NCI-H2029 treated with DMSO at 0.1 percent for 48 hours (cell line): Measurements from ENCODE around the gene TMEM30B.
A peak's percentile ranks its signal among the peaks of the same experiment; 100 is the strongest.
"Not testable (repeated sequence)": the region's sequence is repeated elsewhere in the genome, so short reads cannot be mapped to it uniquely, and the experiment has no call there.

Experiments
- DNase-seq: peaks from one replicate; lab custom pipeline; 2025; lab: John Stamatoyannopoulos, UW

The TMEM30B gene

DNA sequence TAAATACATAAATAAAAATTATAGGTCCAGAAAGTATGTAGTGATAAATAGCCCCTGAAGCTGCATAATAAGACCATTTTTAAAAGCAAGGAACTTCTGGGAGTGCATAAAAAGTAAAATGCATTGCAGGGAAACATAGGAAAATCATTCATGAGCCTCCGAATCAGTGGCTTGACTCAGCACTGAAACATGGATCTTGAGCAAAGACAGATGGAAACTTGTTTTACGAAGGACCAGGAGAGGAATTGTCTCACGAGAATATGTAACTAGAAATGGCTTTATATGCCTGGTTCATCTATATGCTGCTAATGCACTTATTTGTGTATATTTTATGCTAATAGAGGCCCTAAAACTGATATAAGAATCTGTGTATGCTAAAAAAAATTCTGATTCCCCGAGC lies 14.7 kb downstream of the TMEM30B start:
- DNase-seq = no peak

DNA sequence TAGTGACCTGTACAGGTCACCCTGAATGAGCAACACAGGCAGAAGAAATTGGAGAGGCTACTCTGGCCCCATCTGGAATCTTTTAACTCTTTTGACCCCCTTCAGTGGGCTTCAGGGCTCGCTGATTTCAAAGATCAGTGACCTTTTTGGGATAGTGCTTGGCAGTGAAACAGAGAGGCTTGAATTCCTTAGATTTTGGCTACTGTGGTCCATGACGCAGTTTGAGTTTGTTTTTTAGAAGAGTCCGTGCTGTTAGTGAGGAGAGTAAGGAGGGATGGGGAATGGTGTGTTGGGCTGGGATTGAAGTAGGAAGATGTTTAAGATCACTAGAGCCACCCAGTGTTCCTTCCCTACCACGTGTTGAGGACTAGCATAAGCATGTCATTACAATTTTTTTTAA lies 16.5 kb downstream of the TMEM30B start:
- DNase-seq = no peak

DNA sequence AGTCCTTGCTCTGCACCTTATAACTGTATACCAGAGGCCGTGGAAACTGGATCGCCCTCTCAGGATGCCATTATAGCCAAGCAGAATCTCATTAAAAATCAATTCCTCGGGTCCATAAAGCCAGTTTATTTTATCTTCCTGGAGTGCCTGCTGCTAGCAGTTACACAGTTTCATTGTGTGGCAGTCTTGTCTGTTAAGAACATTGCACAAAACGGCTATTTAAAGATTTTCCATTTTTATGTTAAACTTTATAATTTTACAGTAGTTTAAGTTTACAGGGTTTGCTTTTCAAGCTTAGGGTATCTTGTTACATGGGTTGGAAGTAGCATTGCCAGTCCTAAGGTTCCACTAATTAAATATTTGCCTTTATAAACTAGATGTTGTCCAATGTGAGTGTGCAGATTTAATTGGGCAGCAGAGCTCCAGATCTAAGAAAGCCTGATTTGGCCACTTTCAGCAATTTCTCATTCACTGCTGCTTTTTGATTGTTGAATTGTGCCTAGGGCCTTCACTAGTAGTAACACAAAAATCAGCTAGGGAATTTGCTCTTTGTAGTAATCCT lies 17.0 kb downstream of the TMEM30B start:
- DNase-seq = peak; percentile 98

DNA sequence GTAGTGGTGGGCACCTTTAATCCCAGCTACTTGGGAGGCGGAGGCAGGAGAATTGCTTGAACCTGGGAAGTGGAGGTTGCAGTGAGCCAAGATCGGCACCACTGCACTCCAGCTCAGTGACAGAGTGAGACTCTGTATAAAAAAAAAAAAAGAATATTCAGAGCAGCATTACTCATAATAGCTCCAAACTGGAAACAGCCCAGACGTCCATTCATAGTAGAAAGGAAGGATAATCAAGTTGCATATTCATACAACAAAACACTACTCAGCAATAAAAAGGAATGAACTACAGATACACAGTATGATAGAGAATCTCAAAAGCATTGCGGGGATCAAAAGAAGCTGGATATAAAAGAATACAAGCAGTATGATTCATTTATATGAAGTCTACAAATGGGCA lies 19.1 kb downstream of the TMEM30B start:
- DNase-seq = no peak

DNA sequence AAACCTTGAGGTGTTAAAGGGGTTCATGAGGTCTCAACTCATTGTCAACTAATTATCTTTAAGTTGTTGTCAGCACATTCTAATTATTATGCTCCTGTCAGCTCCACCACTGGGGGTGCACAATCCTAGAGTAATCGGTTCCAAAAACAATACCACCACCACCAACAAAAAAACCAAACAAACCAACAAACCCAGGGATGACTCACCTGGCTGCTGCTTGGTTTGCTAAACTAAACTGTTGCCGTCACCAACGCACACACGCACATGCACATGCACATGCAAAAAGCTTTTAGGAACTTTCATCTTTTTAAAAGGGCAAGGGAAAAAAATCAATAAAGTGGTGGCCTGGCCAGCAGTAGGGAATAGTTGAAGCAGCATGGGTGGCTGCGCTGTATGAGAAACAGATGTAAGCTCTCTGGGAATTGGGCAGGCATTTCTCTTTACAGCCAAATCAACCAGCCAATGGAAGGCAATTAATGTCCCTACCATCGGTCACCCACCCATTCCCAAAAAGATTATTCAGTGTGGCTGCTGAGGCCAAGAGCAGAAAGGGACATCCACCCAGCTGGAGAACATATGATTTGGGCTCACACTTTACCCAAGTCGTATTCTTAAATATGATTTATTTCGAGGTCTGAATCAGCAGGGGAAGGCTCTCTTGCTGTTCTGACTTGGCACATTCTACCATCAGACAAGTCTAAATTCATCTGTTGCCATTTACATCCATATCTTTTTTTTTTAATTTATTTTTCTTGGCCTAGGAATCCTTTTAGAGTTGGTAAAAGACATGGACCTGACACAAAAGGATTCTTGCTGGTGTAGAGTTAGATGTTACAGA lies 20.0 kb downstream of the TMEM30B start:
- DNase-seq = no peak

DNA sequence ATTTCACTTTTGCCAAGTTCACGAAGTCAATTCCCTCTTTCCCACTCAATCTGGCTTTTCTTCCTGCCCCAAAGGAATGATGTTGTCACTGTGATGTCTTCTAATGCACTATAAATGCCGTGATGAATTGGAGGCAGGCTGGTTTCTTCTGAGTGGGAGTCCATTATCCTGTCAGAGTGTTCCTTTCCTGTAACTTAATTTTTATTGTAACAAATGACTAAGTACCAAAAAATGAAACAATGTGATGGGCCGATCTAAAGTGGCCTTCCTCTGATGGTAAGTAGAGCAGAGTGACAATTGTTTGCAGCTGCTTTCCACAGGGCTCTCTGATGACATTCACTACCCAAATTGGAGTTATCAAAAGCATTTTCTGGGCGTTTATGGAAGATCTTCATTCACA lies 22.2 kb downstream of the TMEM30B start:
- no peak for DNase-seq

DNA sequence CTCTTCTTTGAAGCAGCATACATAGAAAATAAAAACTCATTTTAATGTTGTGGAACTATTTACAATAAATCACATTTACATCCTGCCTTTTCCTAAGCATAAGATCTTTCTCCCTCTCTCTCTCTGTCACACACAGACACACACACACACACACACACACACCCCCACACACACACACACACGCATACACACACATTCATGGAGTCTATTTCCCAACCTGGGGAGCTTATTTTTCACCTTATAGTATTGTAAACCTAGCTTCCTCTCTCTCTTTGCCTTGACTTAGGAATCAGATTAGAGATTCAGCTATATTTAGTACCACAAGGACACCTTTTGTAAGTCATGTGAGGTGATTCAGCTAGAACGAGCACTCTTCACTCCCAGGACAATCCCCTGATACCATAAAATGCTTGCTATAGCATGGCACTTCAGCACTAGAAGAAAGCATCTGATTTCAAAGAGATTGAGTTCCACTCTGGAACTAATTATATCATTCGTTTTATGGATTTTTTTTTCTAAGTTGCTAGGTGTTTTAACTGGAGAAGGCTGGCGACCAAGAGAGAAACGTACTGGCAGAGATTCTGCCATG lies 23.6 kb downstream of the TMEM30B start:
- peak; percentile 98 for DNase-seq

DNA sequence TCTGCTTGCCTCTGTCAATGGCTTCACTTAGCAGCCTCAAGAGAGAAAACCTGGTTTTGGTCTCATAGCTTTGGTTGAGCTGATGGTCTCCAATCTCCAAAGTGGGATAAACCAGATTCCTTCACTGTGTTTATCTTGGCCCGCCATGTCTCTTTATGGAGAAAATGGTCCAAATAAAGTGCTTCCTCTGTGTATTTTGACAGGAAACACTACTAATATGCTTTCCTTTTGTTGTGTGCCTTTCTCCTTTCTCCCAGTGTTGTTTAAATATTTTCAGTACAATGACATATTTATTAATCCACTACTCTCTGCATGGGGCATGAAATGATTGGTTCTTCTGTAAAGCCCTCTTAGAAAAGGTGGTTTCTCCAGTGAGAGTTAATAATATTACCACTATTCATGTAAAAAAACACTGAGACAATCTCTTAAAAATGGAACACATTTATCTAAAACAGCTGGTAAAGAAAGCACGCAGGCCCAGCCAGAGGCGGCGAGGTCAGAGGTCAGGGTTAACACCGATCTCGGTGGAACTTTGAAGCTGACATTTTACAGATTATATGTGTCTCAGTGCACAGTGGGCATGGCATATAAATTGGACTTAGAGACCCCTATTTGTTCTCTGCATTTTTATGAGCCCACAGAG lies 24.2 kb downstream of the TMEM30B start:
- DNase-seq = no peak

DNA sequence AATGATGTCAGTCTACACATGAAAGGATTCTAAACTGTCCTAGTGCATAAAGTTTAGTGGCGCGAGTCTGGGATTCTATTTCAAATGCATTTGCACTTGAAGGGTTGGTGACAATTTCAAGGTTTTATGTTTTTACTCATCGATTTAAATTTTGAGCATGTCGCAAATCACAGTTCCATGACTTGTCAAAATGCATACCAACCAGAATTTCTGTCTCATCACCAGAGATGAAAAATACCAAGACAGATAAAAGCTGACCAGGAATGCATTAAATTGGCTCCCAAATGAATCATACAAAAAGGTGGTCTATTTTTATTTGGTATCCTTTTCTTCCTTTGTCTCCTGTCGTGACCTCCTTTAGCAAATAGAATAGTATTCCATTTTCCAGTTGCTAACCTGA lies 25.2 kb downstream of the TMEM30B start:
- DNase-seq = no peak

DNA sequence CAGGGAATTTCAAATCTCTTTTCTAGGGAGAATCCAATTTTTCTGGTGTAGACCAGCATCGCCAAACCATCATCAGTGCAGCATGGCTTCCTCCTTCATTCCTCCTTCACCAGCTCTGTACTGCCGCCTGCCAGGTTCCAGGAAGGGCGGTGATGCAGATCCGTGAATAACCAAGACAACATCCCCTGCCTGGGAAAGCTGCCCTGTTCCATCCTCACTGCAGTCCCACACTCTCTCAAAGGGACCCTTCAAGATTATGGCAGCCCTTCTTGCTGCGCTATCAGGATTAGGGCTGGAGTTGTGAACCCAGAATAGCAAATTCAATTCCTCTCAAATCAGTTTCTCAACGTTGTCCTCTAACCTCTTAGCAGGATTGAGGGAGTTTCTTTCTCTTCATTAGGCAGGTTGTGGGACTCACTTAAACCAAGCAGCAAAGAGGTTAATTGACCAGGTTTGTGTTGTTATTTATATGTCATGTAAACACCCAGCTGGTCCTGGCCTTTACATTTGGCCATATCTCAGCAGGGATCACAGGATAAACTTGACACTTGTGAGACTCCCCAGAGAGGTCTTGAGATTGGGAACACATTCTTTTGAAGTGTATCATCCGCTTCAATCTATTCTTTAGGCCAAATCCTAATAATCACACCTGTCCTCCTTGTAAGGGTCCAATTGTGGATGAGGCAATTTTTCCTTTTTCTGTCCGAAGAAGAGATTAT lies 26.2 kb downstream of the TMEM30B start:
- no peak for DNase-seq

DNA sequence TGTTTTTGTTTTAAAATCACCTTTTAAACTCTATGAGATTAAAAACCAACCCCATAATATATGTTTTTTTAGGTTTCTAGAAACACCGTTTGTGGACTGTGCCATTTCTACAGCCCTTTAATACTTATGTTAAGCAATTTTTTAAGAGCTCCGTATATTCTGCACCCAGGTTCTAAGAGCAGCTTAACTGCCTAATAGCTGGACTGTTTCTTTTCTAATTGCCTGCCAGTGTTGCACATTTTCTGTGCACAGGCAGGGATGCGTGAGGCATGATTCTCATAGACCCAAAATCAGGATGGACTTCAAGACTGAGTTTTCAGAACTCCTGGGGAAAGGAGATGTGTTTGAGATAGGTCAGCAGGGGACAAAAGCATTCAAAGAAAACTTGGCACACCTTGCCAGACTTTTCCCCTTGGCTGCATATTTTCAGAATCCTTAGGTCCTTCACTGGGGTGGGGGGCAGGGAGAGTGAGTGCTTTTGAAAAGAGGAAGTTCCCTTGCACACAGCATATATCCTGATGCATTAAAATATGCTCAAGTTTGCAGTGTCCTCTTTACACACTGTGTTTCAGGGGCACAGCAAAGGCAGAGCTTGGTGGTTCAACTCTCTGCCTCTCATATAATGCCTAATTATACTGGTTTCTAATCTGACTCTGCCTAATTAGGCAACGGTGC lies 27.9 kb downstream of the TMEM30B start:
- no peak for DNase-seq

DNA sequence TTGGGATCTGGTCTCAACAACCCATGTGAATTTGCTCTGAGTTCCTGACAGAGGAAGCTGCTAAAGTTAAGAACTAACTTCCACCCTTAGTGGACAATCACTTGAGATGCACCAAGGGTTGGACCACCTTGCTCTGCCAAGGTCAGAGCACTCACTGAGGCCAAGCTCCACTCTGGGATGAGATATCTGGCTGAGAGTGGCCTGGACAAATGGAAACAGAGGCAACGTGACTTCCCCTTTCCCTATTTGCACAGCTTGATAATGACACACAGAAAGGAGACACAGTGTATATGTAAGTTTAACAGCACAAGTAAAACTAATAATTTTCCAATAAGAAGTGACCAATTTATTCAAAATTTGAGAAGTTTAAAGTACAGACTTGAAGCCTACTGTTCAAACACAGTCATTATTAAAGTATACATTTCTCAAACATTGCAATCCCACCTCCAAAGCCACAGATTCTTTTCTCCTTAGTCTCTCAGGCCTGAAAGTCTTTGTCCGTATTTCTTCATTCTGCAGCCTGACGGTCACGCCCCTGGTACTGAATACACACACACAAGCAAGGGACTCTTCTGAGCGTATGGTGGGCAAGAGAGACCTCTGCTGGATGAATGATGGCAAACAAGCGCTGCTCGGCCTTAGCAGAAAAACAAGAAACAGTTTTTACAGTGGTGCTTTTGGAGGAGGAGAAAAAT lies 28.6 kb downstream of the TMEM30B start:
- DNase-seq = peak; percentile 99

DNA sequence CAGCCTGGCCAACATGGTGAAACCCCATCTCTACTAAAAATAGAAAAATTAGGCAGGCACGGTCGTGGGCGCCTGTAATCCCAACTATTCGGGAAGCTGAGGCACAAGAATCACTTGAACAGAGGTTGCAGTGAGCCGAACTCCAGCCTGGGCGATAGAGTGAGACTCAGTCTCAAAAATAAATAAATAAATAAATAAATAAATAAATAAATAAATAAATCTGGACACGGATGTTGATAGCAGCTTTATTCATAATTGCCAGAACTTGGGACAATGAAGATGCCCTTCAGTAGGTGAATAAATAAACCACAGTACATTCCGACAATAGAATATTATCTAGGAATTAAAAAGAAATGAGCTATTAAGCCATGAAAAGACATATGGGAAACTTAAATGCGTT lies 31.1 kb downstream of the TMEM30B start:
- DNase-seq = no peak

DNA sequence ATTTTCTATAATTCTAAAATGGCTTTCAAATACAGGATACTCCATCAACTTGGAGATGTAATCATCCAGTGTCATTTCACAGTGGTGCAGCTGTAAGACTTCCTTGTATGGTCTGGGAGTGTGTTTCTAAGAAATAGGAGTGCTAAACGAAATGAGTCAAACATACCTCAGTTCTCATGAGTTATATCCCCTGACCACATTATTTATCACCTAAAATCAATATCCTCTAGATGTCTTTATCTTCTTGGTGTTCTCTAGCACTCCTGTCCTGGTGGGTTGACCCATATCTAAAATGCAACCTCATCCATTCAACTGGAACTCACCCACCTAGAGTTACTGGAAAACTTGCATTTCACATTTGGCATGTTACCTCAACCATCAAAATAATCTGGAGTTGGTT lies 33.2 kb downstream of the TMEM30B start:
- no peak for DNase-seq

DNA sequence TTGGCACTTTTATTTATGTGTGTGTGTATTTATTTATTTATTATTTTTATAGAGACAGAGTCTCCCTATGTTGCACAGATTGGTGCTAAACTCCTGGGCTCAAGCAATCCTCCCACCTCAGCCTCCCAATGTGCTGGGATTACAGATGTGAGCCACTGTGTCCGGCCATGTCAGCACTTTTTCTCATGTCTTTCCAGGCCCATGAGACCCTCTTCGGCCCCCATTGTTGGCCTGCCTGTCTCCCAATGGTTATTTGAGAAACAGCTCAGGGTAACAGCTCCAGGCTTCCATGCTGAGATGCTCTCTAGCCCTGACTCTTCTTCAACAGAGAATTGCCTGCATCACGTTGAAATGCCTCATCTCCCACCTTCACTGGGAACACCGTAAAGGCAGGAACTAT lies 34.4 kb downstream of the TMEM30B start:
- DNase-seq = no peak

DNA sequence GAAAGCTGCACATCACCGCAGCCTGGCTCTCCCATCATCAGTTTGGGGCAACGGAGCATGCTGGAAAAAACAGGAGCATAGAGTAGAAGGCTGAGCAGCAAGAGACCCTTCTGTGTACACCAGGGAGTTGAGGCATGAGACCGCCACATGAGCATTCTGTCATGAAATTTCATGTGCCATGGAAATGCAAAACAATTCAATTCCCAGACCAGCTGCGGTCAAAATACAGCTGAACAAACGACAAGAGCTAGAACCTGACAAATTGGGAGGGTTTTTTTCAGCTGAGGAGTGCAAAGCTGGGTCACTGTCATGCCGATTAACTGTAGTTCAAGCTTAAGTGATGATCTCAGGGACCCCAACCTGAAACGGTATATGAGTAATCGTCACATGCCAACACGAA lies 37.1 kb downstream of the TMEM30B start:
- DNase-seq = no peak

DNA sequence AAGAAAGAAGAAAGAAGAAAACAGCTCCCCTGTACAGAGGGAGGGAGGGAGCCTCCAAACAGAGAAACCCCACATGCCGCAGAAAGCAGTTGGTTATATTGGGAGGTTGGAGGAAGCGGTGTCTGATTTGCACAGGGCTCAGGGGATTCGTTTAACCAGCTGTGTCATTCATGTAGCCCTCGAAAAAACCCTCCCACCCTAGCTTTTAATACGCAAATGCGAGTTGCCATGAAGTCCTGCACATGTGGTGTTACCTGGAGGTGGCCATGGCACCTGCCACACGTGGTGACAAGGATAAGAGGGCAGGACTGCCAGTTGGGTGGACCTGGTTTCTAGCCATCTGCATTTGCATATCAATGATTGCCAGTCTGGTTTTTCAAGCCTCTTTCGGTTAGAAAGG lies 40.9 kb downstream of the TMEM30B start:
- no peak for DNase-seq

DNA sequence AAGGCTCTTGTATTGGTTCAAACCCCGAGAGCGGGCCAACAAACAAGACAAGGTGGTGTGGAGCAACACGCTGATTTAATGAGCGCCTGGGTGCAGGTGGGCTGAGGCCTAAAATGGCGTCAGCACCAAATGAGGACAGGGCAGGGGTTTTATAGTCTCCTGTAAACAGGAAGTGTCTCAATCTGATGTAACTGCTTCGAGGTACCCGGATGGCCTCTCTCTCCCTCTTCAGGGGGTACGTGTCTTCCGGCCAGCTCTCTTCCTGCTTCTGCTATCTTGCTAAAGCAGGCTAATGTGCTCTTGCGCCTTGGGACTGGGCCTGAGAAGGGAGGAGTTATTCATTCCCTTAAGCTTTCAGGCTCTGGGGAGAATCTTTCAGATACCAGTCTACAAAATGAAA lies 41.9 kb downstream of the TMEM30B start:
- DNase-seq = not testable (repeated sequence)

DNA sequence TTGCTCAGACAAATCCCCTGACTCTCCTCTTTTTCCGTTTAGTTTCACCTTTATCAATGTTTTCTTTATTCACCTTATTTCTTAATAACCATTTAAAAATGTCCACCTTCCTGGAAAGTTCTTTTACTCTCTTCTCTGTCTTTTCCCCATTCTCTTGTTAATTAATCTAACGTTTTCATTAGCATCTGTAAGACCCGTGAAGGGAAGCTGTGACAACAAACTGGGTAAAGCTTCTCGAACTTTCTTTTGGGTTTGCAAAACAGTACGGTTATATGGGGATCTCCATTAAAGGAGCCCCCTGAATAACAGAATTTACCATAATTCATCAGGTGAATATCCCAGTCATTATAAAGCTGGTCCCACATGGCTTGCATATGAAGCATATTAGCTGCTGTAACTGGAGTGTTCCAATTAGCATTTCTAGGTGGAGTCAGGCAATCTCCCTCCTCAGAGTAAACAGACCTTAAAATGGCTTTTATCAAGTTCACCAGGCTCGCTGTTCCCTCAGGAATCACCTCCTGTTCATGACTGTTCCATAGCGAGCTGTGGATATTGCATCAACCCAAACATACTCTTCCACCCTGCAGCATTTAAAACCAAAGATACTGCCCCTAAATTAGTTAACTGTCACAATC lies 42.4 kb downstream of the TMEM30B start:
- no peak for DNase-seq

DNA sequence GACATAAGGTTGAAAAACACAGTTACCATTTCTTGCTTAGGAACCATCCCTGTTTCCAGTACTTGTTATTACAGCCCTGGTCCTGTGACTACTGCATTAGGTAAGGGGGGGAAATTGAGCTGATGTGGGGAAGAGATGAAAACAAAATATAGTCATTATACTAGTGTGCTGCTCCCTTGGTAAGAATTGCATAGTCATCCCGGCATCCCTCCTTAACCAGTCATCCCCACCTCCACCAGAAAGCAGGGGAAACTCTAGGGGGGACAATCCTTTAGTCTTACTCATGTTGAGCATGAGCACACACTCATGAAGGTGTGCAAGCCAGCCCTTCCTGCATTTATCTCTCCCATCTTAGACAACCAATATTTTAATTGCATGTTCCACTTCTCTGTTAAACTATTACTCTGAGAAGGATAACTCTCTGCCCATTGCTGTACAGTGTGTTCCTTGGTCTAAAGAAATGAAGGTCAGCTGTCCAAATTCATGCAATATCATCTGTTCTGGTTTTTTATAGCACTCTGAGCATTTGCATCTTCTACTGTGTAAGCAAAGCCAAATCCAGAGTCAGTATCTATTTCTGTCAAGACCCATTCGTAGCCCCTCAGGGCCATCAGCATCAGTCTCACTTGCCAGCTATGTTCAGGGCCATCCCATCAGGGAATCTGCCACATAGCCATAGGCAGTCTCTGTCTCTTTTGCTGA lies 46.8 kb downstream of the TMEM30B start:
- no peak for DNase-seq
